ENCODE data around the gene ANKRD13A. TPM values are rescaled to one million over a fixed set of nuclear protein-coding genes. Genes with fewer than 3 reads are reported as not detected.

ANKRD13A gene
- total and polyA plus RNA-seq, 2 of the 13 experiments (the other 11 are each of a cell fraction or from before 2014, with no cell fraction given): 34.1 to 41.6 TPM

DNA sequence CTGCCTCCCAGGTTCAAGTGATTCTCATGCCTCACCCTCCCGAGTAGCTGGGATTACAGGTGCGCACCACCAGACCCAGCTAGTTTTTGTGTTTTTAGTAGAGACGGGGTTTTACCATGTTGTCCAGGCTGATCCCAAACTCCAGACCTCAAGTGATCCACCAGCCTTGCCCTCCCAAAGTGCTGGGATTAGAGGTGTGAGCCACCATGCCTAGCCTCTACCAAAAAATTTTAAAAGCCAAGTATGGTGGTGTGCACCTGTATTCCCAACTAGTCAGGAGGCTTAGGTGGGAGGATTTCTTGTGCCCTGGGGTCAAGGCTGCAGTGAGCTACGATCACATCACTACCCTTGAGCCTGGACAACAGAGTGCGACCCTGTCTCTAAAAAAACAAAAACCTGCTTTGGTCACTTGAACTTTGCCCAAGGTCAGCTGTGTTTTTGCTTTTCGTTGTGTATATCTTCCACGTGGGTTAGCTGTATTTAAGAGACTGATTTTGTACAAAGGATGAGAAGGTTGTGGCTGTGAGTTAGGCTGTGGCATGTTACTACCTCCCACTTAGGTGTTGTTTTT is 36.4 kb downstream of the ANKRD13A start (continued):
- TF ChIP-seq, protein P1, sequence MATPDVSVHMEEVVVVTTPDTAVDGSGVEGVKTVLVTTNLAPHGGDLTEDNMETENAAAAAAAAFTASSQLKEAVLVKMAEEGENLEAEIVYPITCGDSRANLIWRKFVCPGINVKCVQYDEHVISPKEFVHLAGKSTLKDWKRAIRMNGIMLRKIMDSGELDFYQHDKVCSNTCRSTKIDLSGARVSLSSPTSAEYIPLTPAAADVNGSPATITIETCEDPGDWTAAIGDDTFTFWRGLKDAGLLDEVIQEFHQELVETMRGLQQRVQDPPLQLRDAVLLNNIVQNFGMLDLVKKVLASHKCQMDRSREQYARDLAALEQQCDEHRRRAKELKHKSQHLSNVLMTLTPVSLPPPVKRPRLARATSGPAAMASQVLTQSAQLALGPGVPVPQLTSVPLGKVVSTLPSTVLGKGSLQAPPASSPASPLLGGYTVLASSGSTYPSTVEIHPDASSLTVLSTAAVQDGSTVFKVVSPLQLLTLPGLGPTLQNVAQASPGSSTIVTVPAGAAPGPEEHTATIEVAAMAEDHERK (CRISPR knock-in tag; IDR thresholded peaks at IDR 0.05; ENCODE audit: low read depth): no peak
- TF ChIP-seq REL (CRISPR knock-in tag; conservative IDR thresholded peaks at IDR 0.05) (no peak), TCF7 (IDR thresholded peaks at IDR 0.05; ENCODE audit: low read depth) (peak; percentile 21; the same call in 1 of the 2 replicates), MAFK (conservative IDR thresholded peaks at IDR 0.05 in 1 of 2, IDR thresholded peaks at IDR 0.05 in 1 of 2; ENCODE audit: low read length in 2 of 2) (no peak), SATB2 (CRISPR knock-in tag; IDR thresholded peaks at IDR 0.05) (no peak), DPF2 (CRISPR knock-in tag; IDR thresholded peaks at IDR 0.05; ENCODE audit: borderline replicate concordance, low read depth) (0 out of 2 replicates have a peak, but pooled peaks have one; percentile 37), CENPT (CRISPR knock-in tag; IDR thresholded peaks at IDR 0.05; ENCODE audit: low read depth) (no peak), ZSCAN20 (CRISPR knock-in tag; IDR thresholded peaks at IDR 0.05; ENCODE audit: borderline replicate concordance) (no peak), ZNF766 (CRISPR knock-in tag; IDR thresholded peaks at IDR 0.05; ENCODE audit: borderline replicate concordance) (no peak), SKI (IDR thresholded peaks at IDR 0.05; ENCODE audit: partially characterized antibody) (no peak), NR2F6 (IDR thresholded peaks at IDR 0.05) (peak; percentile 91), NR2F6 (CRISPR knock-in tag; IDR thresholded peaks at IDR 0.05) (peak; percentile 98), FOSL2 (CRISPR knock-in tag; IDR thresholded peaks at IDR 0.05) (peak; percentile 57)
- TF ChIP-seq, protein P2, sequence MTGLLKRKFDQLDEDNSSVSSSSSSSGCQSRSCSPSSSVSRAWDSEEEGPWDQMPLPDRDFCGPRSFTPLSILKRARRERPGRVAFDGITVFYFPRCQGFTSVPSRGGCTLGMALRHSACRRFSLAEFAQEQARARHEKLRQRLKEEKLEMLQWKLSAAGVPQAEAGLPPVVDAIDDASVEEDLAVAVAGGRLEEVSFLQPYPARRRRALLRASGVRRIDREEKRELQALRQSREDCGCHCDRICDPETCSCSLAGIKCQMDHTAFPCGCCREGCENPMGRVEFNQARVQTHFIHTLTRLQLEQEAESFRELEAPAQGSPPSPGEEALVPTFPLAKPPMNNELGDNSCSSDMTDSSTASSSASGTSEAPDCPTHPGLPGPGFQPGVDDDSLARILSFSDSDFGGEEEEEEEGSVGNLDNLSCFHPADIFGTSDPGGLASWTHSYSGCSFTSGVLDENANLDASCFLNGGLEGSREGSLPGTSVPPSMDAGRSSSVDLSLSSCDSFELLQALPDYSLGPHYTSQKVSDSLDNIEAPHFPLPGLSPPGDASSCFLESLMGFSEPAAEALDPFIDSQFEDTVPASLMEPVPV (CRISPR knock-in tag; IDR thresholded peaks at IDR 0.05): no peak
- TF ChIP-seq, protein P3, sequence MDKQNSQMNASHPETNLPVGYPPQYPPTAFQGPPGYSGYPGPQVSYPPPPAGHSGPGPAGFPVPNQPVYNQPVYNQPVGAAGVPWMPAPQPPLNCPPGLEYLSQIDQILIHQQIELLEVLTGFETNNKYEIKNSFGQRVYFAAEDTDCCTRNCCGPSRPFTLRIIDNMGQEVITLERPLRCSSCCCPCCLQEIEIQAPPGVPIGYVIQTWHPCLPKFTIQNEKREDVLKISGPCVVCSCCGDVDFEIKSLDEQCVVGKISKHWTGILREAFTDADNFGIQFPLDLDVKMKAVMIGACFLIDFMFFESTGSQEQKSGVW (CRISPR knock-in tag; IDR thresholded peaks at IDR 0.05; ENCODE audit: borderline replicate concordance): no peak
- TF ChIP-seq, protein P4, sequence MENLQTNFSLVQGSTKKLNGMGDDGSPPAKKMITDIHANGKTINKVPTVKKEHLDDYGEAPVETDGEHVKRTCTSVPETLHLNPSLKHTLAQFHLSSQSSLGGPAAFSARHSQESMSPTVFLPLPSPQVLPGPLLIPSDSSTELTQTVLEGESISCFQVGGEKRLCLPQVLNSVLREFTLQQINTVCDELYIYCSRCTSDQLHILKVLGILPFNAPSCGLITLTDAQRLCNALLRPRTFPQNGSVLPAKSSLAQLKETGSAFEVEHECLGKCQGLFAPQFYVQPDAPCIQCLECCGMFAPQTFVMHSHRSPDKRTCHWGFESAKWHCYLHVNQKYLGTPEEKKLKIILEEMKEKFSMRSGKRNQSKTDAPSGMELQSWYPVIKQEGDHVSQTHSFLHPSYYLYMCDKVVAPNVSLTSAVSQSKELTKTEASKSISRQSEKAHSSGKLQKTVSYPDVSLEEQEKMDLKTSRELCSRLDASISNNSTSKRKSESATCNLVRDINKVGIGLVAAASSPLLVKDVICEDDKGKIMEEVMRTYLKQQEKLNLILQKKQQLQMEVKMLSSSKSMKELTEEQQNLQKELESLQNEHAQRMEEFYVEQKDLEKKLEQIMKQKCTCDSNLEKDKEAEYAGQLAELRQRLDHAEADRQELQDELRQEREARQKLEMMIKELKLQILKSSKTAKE (CRISPR knock-in tag; IDR thresholded peaks at IDR 0.05; ENCODE audit: borderline replicate concordance): peak; percentile 10; the same call in 1 of the 2 replicates
- TF ChIP-seq, protein P5, sequence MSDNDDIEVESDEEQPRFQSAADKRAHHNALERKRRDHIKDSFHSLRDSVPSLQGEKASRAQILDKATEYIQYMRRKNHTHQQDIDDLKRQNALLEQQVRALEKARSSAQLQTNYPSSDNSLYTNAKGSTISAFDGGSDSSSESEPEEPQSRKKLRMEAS (IDR thresholded peaks at IDR 0.05): peak; percentile 88
- TF ChIP-seq, protein P6, sequence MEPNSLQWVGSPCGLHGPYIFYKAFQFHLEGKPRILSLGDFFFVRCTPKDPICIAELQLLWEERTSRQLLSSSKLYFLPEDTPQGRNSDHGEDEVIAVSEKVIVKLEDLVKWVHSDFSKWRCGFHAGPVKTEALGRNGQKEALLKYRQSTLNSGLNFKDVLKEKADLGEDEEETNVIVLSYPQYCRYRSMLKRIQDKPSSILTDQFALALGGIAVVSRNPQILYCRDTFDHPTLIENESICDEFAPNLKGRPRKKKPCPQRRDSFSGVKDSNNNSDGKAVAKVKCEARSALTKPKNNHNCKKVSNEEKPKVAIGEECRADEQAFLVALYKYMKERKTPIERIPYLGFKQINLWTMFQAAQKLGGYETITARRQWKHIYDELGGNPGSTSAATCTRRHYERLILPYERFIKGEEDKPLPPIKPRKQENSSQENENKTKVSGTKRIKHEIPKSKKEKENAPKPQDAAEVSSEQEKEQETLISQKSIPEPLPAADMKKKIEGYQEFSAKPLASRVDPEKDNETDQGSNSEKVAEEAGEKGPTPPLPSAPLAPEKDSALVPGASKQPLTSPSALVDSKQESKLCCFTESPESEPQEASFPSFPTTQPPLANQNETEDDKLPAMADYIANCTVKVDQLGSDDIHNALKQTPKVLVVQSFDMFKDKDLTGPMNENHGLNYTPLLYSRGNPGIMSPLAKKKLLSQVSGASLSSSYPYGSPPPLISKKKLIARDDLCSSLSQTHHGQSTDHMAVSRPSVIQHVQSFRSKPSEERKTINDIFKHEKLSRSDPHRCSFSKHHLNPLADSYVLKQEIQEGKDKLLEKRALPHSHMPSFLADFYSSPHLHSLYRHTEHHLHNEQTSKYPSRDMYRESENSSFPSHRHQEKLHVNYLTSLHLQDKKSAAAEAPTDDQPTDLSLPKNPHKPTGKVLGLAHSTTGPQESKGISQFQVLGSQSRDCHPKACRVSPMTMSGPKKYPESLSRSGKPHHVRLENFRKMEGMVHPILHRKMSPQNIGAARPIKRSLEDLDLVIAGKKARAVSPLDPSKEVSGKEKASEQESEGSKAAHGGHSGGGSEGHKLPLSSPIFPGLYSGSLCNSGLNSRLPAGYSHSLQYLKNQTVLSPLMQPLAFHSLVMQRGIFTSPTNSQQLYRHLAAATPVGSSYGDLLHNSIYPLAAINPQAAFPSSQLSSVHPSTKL (CRISPR knock-in tag; IDR thresholded peaks at IDR 0.05): peak; percentile 82

Data from HepG2 (cell line).